ENCODE data around the gene BOC. TPM values are rescaled to one million over a fixed set of nuclear protein-coding genes. Genes with fewer than 3 reads are reported as not detected.

BOC gene
- total and polyA plus RNA-seq, 9 donors: 28.6 to 98.5 (median 58.0) TPM

- H3K36me3 ChIP-seq: no peaks in the 10 kb centered on the region
- peak in 2 of 5 donors; percentile 15 to 30 for DNase-seq
- WGBS, 3 donors: 71 to 78% (median 77%) methylated on average over 9 of the region's 9 CpGs
- no peak overlapping the region for H3K4me3 ChIP-seq
- intact Hi-C loops (cut with DNase I): no loop called here
- H3K27ac ChIP-seq: no peak overlapping the region
- no peaks in the 10 kb centered on the region for H3K9me3 ChIP-seq
- H3K27me3 ChIP-seq: no peaks in the 10 kb centered on the region
- H3K4me1 ChIP-seq (ENCODE audit: insufficient read depth): no peaks in the 10 kb centered on the region
- no peak for TF ChIP-seq CTCF (IDR thresholded peaks at IDR 0.05)
- no peak for TF ChIP-seq EP300 (IDR thresholded peaks at IDR 0.05)
- TF ChIP-seq POLR2A (IDR thresholded peaks at IDR 0.05): no peak
Measured at GRCh38 chr3:113271189-113271588, 59.8 kb downstream of the BOC start.

GRCh38 chr3:113271594-113272384 lies 60.4 kb downstream of the BOC start:
- no peaks in the 10 kb centered on the region for H3K4me1 ChIP-seq (ENCODE audit: insufficient read depth)
- intact Hi-C loops (cut with DNase I): no loop called here
- no peak for DNase-seq
- H3K36me3 ChIP-seq: no peaks in the 10 kb centered on the region
- no peaks in the 10 kb centered on the region for H3K27me3 ChIP-seq
- H3K4me3 ChIP-seq: no peak overlapping the region
- H3K27ac ChIP-seq: no peak overlapping the region
- WGBS, 3 donors: 77 to 81% (median 78%) methylated on average over 9 of the region's 9 CpGs
- no peaks in the 10 kb centered on the region for H3K9me3 ChIP-seq
- no peak for TF ChIP-seq POLR2A (IDR thresholded peaks at IDR 0.05)
- TF ChIP-seq CTCF (IDR thresholded peaks at IDR 0.05): no peak
- no peak for TF ChIP-seq EP300 (IDR thresholded peaks at IDR 0.05)

- H3K27ac ChIP-seq: no peak overlapping the region
- no peak overlapping the region for H3K4me3 ChIP-seq
- WGBS, 3 donors: 89 to 93% (median 90%) methylated on average over 13 of the region's 13 CpGs
- no peaks in the 10 kb centered on the region for H3K4me1 ChIP-seq (ENCODE audit: insufficient read depth)
- peak in 2 of 5 donors; percentile 13 to 30 for DNase-seq
- H3K27me3 ChIP-seq: no peaks in the 10 kb centered on the region
- H3K36me3 ChIP-seq: no peaks in the 10 kb centered on the region
- intact Hi-C loops (cut with DNase I): no loop called here
- no peaks in the 10 kb centered on the region for H3K9me3 ChIP-seq
- no peak for TF ChIP-seq CTCF (IDR thresholded peaks at IDR 0.05)
- no peak for TF ChIP-seq EP300 (IDR thresholded peaks at IDR 0.05)
- no peak for TF ChIP-seq POLR2A (IDR thresholded peaks at IDR 0.05)
Measured at GRCh38 chr3:113272385-113272779, 61.0 kb downstream of the BOC start.

DNA sequence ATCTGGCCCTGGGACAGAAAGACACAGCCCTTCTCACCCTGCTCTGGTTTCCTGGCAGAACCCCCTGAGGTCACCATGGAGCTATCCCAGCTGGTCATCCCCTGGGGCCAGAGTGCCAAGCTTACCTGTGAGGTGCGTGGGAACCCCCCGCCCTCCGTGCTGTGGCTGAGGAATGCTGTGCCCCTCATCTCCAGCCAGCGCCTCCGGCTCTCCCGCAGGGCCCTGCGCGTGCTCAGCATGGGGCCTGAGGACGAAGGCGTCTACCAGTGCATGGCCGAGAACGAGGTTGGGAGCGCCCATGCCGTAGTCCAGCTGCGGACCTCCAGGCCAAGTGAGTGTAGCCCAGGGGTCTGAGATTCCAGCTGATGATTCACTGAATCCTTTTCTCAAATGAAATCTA lies 61.7 kb downstream of the BOC start:
- intact Hi-C loops (cut with DNase I): no loop called here
- Histone ChIP-seq H3K4me1 (ENCODE audit: insufficient read depth) (no peaks in the 10 kb centered on the region), H3K27me3 (no peaks in the 10 kb centered on the region), H3K9me3 (no peaks in the 10 kb centered on the region), H3K4me3 (no peak overlapping the region), H3K27ac (no peak overlapping the region), H3K36me3 (no peaks in the 10 kb centered on the region)
- no peak for TF ChIP-seq EP300 (IDR thresholded peaks at IDR 0.05)
- peak in 2 of 5 donors; percentile 16 to 29 for DNase-seq
- WGBS, 3 donors: 89 to 94% (median 91%) methylated on average over 15 of the region's 15 CpGs
